Superior temporal gyrus (tissue), 1 donor: ENCODE results near the gene RSAD1.

Experiments used
- DNase-seq: peaks from one replicate; pipeline ENCODE4 v3.0.0-alpha.2; 2016; ENCODE audit errors: extremely low spot score

Gene RSAD1

DNA sequence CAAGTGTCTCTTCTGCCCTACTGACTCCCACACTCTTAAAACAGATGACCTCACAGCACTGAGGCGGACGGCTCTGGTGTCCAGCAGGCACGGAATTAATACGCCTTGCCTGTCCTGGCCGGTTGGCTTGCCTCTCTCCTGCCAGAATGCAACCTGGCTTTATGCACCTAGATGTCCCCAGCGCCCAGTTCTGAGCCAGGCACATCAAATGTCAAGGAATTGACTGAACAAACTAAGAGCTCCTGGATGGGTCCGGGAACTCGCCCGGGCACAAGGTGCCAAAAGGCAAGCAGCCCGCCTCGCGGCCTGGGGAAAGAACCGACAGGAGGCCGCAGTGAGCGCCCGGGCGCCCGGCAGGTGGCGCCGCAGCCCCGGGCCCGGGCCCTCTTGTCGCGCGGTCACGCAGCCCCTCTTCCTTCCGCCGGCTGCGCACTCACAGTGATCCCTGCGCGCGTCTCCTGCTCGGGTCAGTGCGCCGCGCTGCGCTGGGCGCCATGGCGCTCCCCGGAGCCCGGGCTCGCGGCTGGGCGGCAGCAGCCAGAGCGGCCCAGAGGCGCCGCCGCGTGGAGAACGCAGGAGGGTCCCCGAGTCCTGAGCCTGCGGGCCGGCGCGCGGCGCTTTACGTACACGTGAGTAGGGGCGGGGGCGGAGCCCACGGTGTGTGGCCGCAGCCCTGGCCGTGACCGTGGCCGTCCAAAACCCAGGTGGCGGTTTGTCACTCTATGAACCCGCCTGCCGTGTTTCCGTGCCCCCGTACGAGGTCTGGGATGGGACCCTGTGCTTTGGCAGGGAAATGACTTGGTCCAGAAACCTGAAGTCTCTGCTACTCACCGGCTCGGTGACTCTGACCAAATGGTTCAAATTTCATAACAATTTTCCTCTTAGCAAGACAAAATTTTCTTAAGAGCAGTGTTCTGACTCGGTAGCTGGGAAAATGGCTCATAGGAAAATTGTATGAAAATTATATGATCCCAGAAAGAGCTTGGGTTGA is at the start of gene RSAD1:
Gene RSAD1, plus strand, starts transcription at position 470 of the 991 bp plus-strand sequence. Its CDS starts 25 bp downstream, at position 495.
- DNase-seq: peak; percentile 79

DNA sequence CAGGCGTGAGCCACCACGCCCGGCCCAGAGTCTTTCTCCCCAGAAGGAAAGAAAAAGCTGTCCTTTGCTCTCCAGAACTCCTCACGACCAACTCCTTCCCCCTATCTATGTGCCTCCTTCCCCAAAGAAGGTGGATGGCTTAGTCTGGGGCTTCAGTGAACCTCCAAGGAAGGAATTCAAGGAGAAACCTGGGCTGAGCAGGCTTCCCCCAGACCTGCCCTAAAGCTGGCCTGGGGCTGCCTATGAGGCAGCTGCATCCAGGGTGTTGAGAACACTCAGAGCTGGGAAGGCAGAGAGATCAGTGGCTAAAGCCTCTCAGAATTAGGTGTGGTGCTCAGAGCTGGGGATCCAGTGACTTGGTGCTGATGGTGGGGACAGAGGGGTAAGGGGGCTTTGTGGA is 48.9 kb upstream of the RSAD1 start:
- no peak for DNase-seq

DNA sequence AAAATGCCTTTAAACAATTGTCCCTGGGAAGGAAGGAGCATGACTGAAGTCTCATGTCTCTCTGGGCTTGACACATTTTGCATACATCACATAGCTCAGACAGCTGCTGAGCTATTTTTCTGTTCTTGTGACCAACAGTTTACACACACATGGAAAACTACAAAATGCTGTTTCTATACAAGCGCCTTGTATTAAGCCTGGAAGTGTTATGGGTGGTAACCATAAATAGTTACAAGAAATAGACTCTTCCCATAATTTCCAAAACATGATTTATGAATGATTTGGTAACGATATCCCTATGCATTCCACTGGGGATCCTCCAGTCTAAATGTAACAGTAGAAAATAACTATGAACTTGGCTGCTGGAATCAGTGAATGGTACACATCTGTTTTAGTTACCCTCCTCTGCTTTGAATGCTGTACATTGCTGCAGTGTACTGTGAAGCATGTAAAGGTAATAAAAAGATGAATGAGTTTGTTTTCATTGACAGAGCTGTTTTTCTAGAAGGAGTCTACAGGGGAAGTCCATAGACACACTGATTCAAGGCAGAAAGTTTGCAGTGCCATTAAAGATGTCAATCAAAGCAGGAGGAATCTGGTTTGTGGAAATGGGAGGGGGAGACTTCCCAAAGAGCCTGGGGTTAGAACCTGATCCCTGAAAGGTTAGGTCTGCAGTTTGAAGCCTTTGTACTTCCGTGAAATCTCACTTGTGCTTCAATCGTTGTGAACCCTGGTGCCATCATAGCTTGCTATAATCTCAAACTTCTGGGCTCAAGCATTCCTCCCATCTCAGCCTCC is 47.6 kb upstream of the RSAD1 start:
- no peak for DNase-seq

DNA sequence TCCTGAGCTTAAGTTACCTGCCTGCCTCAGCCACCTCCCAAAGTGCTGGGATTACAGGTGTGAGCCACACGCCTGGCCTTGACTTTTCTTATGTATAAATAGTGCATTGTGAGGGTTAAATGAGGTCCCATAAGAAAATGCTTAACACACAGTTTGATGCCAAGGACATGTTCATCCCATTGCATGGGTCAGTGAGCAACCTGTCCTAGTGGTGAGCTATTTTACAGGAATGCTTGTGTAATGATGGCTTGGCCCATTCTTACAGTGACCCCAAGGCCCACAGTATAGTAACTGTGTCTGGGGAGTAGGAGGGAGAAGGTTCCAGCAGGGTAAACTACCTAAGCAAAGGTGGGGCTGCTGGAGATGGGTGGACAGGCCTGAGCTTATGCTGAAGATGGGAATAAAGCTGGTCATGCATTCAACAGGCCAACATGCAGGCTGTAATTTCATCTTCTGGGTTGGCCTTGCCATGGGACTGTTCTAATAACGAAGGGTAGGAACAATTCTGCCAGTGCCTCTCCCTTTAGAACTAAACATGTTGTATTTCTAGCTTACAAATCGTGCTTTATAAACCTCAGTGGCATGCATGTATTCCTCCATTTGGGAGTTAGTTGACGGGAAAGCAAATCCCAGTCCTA is 46.4 kb upstream of the RSAD1 start:
- DNase-seq: no peak

DNA sequence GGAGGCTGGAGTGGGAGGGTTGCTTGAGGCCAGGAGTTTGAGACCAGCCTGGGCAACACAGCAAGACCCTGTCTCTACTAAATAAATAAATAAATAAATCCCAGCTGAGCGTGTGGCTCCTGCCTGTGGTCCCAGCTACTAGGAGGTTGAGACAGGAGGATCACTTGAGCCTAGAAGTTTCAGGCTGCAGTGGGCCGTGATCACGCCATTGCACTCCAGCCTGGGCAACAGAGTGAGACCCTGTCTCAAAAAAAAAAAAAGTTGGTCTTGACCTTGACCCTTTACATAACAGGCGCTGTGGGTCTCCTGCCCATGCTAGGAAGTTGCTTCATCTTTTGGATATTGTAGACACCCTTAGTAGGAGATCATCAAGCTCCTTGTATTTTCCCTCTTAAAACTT is 41.3 kb upstream of the RSAD1 start:
- DNase-seq: no peak

DNA sequence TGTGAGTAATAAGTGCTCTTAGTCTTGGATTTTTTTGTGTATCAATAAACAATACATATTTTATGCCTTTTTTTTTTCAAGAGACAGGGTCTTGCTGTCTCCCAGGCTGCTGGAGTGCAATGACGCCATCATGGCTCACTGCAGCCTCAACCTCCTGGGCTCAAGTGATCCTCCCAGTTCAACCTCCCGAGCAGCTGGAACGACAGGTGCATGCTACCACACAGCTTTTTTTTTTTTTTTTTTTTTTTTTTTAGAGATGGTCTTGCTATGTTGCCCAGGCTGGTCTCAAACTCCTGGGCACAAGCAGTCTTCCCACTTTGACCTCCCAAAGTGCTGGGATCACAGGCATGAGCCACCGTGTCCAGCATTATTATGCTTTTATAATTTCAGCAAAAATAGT is 39.7 kb upstream of the RSAD1 start:
- DNase-seq: no peak

DNA sequence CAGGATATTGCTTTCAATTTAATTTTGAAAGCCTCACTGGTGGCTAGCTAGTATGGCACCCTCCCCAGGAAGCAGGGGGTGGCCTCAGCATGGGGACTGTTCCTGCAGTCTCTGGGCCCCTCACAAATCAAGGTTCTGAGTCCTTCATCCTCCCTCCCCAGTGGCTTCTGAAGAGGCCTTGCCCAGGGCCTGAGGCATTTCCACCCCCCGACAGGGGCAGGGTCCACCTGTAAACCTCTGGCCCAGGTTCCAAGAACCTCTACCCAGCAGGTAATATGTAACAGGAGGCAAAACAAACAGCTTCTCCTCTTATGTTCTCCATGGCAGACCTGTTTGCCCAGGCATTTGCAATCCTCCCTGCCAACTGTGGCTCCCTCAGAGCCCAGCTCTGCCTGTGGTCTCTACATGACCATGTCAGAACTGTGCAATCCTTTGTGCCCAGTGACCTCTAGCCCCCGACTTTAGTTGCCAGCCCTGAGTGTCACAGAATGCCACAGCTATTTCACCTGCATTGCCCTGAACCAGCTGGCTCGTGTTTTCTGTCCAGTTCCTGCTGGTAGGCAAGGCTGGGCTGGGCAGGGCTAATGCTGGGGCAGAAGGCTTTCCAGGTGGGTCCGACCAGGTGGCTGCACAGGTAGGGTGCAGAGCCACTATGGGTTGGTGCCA is 38.4 kb upstream of the RSAD1 start:
- DNase-seq: no peak

DNA sequence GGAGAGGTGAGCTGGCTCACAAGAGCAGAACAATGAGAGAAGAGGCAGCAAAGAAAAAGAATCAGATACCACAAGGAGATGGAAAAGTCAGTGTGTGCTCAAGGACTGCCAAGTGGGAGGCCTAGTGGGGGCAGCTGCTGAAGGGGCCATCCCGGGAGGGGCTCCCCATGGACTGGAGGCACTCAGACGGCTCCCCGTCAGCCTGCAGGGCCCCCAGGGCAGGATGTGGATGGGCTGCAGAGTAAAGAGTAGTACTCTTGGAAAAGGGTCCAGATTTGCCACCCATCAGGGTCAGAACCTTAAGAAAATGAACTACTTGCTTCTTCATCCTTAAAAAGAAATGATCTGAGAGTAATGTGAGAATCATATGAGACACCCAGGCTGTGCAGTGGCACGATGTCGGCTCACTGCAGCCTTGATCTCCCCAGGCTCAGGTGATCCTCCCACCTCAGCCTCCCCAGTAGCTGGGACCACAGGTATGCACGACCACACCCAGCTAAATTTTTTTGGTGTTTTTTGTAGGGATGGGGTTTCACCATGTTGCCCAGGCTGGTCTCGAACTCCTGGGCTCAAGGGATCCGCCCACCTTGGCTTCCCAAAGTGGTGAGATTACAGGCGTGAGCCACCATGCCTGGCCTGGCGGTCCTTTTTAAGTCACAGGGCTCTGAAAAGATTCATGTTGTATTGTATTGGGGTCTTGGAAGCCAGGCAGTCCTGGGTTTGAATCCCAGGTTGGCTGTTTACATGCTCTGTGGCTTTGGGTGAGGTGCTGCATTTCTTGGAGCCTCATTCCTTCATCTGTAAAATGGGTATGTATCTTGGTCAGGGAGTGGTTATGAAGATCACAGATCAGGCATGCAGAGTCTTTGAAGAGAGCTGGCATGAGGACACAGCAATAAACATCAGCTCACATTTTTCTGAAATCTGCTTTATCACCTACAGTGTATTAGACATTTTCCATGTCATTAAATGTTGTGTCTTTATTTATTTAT is 37.5 kb upstream of the RSAD1 start:
- DNase-seq: no peak

DNA sequence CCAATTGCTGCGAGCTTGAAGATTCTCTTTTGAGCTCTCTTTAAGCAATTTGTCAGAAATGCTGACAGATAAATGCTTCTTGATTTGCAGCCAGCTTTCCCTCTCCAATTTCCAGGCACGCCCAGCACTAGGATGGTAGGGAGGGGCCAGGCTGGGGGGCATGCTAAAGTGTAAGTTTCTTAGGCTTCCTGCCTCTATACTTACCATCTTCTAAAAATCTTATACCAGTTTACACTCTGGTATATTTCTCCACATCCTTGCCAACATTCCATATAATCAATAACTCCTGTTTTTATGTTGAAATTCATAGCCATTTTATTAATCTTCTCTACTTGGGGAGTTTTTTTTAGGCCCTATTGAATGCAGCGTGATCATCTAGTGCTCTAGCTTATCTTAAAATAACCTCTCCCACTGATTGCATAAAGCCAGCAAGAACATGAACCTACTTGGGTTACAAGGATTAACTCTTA is 35.1 kb upstream of the RSAD1 start:
- DNase-seq: no peak

DNA sequence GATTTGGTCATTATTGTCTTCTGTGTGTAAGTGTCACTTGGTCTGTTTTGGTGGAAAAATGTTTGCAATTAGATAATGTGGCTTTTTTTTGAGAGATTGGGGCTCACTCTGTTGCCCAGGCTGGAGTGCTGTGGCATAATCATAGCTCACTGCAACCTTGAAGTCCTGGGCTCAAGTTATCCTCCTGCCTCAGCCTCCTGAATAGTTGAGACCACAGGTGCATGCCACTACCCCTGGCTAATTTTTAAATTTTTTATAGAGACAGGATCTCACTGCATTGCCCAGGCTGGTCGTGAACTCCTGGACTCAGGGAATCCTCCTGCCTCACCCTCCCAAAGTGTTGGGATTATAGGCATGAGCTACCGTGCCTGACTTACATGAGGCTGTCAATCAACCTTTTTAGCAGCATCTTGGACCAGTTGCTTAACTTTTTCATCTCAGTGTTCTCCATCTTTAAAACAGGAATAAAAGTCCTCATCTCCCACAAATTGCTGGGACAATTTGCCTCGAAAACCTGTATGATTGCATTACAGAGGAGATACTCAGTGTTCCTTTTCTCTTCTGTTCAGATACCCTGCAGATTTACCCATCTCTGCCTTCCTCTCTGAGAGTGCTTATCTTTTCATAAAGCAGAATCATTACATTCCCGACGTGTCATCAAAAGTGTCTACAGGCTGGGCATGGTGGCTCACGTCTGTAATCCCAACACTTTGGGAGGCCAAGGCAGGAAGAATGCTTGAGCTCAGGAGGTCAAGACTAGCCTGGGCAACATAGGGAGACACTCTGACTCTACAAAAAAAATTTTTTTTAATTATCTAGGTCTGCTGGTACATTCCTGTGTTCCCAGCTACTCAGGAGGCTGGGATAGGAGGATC is 33.6 kb upstream of the RSAD1 start:
- no peak for DNase-seq

DNA sequence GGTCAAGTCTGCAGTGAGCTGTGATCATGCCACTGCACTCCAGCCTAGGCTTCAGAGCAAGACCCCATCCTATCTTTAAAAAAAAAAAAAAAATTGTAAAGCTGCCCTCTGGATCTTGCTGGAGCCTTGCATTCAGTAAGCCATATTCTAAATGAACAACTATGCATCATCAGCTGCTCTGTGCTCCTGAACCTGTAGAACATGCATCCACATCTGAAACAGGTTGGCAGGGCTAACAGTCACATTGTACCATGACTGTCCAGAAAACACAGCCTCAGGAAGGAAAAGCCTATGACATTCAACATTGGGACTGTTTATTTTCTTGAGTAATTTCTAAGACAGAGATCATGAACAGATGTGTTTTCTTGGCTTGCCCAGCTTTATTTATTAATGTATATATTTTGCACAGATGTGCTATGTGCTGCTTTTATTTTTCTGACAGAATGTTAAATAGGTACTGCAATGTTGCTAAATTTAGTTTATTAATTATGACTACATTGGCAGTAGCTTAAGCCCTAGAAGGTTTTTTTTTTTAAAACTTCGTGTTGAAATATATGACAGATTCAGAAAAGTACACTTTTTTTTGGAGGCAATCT is 32.8 kb upstream of the RSAD1 start:
- DNase-seq: no peak

DNA sequence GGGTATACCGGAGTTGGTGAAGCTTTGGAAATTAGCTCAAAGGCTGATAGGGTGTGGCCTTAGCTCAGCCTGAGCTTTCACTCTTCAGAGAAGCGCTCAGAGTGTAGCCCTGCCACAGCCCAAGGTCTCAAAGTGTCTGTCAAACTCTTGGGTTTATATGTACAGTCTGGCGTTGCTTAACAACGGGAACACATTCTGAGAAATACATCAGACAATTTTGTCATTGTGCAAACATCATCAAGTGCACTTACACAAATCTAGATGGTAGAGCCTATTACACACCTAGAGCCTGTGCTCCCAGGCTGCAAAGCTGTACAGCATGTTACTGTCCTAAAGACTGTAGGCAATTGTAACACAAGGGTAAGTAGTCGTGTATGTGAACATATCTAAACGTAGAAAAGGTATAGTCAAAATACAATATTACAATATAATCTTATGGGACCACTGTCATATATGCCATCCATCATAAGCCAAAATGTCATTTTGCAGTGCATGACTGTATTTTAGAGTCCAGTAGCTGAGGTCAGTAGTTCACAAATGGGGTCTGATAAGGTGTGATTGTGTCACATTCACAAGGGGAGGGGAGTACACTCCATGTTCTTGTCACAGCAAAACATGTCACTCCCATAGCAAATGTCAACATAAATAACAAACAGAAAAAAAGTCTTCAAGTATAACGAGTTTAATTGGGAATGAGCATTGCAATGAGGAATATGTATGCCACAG is 30.6 kb upstream of the RSAD1 start:
- DNase-seq: no peak

DNA sequence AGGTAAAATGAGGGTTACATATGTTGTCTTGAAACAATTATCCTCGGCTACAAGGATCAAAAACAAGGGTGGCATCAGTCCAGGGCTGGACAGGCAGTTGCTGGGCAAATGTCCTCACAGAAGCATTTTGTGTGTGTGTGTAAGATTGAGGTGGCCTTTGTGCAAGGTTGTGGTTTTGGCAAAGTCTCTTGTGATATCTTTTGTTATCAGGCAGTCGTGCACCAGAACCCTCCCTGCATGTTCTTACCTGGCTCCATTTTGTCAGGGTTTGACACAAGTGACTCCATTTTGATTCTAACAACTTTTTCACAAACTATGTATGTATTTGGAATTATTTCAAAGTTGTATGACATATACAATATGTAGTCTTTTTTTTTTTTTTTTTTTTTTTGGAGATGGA is 30.0 kb upstream of the RSAD1 start:
- no peak for DNase-seq

DNA sequence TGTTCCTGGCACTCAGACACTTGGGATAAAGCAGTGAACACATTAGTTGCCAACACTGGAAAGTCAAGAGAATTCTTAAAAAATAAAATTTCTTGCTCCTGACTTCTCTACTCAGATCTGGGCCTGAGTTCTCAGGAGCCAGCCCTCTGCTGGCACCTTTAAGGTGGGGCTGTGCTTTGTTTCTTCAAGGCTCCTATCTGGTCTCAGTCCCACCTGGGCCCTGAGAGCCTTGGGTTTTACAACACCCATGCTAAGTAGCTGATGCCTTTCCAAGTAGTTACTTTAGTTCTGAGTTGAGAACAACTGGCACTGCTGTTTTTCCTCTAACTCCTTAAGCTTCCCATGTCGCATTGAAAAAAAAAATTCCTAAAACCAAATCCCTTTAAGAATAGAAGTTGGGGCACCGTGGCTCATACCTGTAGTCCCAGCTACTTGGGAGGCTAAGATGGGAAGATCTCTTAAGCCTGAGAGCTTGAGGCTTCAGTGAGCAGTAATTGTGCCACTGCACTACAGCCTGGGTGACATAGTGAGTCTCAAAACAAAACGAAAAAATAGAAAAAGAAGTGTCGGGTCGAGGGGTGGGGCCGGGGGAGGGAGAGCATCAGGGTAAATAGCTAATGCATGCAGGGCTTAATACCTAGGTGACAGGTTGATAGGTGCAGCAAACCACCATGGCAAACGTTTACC is 26.6 kb upstream of the RSAD1 start:
- DNase-seq: no peak

DNA sequence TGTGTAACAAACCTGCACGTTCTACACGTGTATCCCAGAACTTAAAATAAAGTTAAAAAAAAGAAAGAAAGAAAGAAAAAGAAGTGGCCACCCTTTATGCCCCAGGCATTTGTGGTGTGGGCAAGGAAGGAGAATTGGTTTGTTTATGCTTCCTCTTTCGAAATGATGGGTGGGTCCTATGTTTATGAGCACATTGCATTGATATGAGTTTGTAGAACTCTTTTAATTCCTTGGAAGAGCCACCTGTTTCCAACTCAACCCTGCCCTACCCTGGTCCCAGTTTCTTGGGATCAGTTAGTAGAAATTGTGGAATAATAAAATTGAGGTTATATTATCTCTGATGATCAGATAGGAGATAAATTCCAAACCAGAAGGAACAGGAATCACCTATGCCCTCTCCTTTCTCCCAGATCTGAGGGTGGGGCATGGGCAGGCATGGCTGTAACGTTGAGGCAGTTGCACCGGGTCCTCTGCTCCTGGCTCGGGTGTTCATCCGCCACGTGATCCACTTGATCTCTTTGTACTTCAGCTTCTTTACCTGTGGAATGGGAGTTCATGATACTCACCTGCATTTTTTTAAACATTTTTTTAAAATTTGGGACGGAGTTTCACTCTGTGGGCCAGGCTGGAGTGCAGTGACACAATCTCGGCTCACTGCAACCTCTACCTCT is 25.9 kb upstream of the RSAD1 start:
- DNase-seq: no peak

DNA sequence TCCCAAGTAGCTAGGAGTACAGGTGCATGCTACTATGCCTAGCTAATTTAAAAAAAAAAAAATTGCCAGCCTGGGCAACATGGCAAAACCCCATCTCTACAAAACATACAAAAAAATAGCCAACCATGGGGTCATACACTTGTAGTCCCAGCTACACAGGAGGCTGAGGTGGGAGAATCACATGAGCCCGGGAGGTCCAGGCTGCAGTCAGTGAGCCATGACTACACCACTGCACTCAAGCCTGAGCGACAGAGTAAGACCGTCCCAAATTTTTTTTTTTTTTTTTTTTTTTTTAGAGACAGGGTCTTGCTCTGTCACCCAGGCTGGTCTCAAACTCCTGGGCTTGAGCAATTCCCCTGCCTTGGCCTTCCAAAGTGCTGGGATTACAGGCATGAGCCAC is 24.8 kb upstream of the RSAD1 start:
- DNase-seq: no peak

DNA sequence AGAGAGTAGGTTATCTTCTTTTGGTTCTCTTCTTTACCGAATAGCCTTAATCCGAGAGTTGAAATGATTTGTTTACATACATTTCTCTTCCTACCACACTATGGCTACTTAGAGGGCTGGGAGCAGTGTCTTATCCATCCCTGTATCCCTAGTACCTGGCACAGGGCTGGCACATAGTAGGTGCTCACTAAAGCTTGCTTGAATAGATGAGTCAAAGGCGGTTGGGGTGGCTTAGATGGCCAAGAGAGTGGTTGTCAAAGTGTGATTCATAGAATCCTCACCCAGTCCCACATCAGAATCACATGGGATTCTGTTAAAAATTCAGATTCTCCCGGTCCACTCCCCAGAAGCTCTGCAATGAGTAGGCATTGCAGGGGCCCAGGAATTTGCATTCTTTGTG is 21.0 kb upstream of the RSAD1 start:
- no peak for DNase-seq
